WERI-Rb-1 (cell line): Measurements from ENCODE around the gene SAMD14.

Experiments
- DNase-seq: peaks from one replicate; pipeline ENCODE4 v3.0.0-alpha.2; 2020
- H3K27ac ChIP-seq: fragments of 250-450 bp; sonication (Bioruptor Pico); 2 replicates; pipeline ENCODE4 v1.5.1; 2020; ENCODE audit warnings: mild to moderate bottlenecking, moderate library complexity
- H3K27me3 ChIP-seq: fragments of 250-450 bp; sonication (Bioruptor Pico); 2 replicates; pipeline ENCODE4 v1.5.1; 2021; ENCODE audit warnings: mild to moderate bottlenecking, low read depth, moderate library complexity; ENCODE audit not compliant: insufficient read depth, severe bottlenecking
- H3K36me3 ChIP-seq: fragments of 250-450 bp; sonication (Bioruptor Pico); 2 replicates; pipeline ENCODE4 v1.5.1; 2020; ENCODE audit warnings: mild to moderate bottlenecking, moderate library complexity
- H3K4me3 ChIP-seq: 2 replicates; pipeline ENCODE4 v1.5.1; 2011; ENCODE audit warnings: low read depth, mild to moderate bottlenecking, control low read depth, low read length
- H3K9me3 ChIP-seq: fragments of 250-450 bp; sonication (Bioruptor Pico); 2 replicates; pipeline ENCODE4 v1.5.1; 2021; ENCODE audit warnings: mild to moderate bottlenecking, moderate library complexity; ENCODE audit not compliant: severe bottlenecking
- TF ChIP-seq, protein P1 (sequence below): IDR thresholded peaks from 2 replicates; pipeline ENCODE4 v1.5.1; 2011; ENCODE audit warnings: low read depth, mild to moderate bottlenecking, control low read depth, inconsistent platforms, low read length

SAMD14 gene

DNA sequence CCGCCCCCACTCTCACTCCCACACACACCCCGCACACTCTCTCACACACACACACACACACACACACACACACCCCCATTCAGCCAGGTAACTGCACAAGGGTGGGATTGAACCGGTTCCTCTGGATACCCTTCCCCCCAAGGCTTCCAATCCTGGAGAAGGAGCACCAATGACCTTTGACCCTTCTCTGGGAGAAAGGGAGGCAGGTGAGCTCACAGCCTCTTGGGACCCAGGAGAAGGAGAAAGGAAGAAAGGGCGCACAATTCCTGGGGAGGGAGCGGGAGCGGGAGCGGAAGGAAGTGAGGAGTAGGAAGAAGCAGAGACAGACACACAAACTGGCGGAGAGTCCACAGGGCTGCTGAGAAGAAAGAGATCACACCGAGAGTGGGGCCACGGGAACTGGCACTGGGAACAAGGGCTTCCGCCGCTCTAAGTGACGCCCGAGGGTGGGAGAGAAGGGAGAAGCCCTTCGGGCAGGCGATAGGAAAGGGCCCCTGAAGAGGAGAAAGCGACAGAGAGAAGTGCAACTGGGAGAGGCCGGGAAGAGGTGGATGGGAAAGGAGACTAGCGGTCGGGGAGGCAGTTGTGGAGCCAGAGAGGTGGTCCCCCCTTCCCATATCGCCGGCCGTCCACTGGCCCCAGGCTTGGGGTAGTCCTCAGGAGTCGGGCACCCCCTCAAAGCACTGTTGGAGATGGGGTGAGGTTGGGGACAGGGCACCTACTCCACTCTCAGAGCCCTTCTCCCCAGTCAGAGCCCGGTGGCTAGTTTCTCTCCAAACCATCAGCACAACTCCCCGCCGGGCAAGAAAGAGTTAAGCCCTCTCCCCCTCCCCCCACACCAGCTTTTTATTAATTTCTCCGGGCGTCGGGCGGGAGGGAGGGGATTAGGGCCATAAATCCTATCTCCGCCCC, 1.3 kb downstream of the SAMD14 start:
- peak overlapping the region; percentile 91 for H3K27ac ChIP-seq
- DNase-seq, result peak; percentile 82

DNA sequence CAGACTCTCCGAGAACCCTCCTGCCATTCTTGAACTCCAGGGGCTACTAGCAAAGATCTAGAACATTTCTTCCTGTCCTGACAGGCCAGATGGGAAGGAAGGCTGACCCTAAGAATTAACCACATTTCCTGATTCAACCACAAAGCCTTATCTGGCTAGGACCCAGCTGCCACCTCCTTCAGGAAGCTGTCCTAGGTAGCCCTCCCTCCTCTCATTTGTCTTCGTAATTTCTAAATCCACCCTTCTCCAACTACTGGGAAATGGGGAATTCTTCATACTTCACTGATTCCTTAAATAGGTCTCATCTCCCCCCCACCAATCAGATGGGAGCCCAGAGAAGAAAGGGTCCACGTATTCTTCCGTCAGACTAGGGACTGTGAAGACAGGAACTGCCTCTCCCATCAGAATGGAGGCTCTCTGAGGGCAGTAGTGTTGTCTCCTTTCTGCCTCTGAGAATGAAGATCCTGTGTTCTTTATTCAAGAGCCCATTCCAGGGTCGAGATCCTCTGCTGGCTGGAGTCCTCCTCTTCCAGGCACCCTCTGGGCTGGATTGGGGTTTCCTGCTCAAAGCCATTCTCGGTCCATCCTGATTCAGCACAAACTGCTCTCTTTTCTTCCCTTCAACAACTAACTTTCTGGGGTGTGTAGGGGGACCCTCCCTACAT, 2.1 kb downstream of the SAMD14 start:
- H3K4me3 ChIP-seq, result no peak overlapping the region
- DNase-seq, result no peak
- H3K27me3 ChIP-seq, result no peaks in the 10 kb centered on the region
- TF ChIP-seq, protein P1, sequence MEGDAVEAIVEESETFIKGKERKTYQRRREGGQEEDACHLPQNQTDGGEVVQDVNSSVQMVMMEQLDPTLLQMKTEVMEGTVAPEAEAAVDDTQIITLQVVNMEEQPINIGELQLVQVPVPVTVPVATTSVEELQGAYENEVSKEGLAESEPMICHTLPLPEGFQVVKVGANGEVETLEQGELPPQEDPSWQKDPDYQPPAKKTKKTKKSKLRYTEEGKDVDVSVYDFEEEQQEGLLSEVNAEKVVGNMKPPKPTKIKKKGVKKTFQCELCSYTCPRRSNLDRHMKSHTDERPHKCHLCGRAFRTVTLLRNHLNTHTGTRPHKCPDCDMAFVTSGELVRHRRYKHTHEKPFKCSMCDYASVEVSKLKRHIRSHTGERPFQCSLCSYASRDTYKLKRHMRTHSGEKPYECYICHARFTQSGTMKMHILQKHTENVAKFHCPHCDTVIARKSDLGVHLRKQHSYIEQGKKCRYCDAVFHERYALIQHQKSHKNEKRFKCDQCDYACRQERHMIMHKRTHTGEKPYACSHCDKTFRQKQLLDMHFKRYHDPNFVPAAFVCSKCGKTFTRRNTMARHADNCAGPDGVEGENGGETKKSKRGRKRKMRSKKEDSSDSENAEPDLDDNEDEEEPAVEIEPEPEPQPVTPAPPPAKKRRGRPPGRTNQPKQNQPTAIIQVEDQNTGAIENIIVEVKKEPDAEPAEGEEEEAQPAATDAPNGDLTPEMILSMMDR, result no peak
- peaks cover 19% of the 10 kb centered on the region for H3K36me3 ChIP-seq
- H3K9me3 ChIP-seq, result peaks cover 2% of the 10 kb centered on the region
- peak overlapping the region; percentile 91 for H3K27ac ChIP-seq

More for the DNA sequence above, 1.3 kb downstream of the SAMD14 start:
- Histone ChIP-seq H3K9me3 (peaks cover 2% of the 10 kb centered on the region), H3K27me3 (no peaks in the 10 kb centered on the region), H3K36me3 (peaks cover 19% of the 10 kb centered on the region), H3K4me3 (peak overlapping the region; percentile 66)
- TF ChIP-seq, protein P1, result no peak

DNA sequence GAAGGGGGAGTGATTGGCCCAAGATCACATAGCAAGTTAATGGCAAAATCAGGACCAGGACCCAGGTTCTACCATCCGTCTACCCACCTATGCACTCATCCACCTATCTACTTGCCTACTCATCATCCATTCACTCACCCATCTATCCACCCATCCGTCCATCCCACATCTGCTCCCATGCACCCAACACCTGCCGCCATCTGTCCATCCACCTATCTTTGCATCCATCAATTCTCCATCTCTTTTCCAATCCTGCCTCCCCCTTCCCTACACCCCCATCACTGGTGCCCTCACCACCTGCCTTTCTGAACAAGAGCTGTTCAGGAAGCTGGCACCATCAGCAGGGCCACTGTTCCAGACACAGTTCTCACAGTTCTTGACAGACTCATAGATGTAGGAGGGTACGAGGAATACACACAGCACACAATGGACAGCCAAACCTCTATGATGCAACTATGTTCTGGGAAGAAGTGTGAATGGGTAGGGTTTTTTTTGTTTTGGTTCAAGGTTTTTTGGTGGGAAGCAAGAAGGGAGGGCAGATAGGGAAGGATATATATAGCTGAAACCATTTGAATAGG, 4.5 kb downstream of the SAMD14 start:
- DNase-seq, result no peak
- Histone ChIP-seq H3K4me3 (no peak overlapping the region), H3K27ac (no peak overlapping the region), H3K36me3 (peaks cover 19% of the 10 kb centered on the region), H3K27me3 (no peaks in the 10 kb centered on the region), H3K9me3 (peaks cover 2% of the 10 kb centered on the region)
- TF ChIP-seq, protein P1, result no peak

DNA sequence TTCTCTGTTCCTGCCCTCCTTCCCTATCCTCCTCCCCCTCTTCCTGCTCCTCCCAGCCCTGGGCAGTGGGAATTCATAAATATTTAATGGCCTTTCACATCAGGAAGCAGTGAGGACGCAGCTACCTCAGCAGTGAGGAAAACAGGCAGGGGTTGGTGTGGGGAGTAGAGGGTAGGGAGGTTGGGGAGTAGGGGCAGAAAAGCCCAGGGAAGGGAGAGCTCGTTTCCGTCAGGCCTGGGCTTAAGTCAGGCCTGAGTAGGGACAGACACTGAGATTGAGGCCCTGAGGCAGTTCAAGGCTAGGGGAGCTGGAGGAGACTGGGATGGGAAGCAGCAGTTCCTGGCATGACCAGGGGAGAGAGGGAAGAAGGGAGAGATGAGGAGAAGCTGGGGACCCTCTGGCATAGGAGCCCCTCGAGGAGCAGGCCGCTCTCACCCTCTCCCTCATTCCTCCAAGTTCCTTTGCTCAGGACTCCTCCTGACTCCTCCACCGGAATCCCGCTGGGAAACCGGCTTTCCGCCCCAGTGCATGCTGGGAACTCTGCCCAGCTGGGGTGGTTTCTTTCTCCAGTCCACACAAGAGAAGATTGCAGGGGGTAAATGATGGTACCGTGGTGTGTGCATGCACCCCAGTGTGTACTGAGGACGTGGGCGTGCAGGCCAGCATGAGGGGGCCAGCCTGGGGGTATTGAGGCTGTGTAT, 6.2 kb downstream of the SAMD14 start:
- peak overlapping the region; percentile 34 for H3K27ac ChIP-seq
- peaks cover 19% of the 10 kb centered on the region for H3K36me3 ChIP-seq
- DNase-seq, result no peak
- TF ChIP-seq, protein P1, result no peak
- H3K4me3 ChIP-seq, result no peak overlapping the region
- peaks cover under 1% of the 10 kb centered on the region for H3K9me3 ChIP-seq
- no peaks in the 10 kb centered on the region for H3K27me3 ChIP-seq

DNA sequence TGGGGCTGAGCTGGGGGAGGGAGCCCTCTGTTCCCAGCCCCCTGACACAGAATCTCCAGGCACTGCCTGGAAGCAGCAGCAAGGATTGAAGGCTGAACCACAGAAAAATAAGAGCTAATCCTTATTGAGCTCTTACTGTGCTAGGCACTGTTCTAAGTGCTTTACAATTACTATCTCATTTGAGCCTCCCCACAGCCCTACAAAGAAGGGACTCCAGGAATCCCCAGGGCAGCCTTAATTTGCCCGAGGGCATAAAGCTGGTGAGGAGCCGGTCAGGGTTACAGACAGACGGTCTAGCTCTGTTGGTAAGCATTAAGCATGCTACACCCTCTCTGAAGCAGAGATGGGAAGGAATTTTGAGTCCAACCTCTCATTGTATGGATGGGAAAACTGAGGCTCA, 7.0 kb downstream of the SAMD14 start:
- Histone ChIP-seq H3K36me3 (peaks cover 17% of the 10 kb centered on the region), H3K4me3 (no peak overlapping the region), H3K27ac (peak overlapping the region; percentile 15), H3K27me3 (no peaks in the 10 kb centered on the region), H3K9me3 (no peaks in the 10 kb centered on the region)
- no peak for DNase-seq
- TF ChIP-seq, protein P1, result no peak
